GM18861 (cell line): ENCODE data around the gene ANTXR1.

Experiments
- ATAC-seq: cut with Tn5 transposase; IDR thresholded peaks from one replicate; pipeline ENCODE4 v1.9.1; 2021; ENCODE audit not compliant: unreplicated experiment

Gene ANTXR1

GRCh38 chr2:69177785-69178636 is 165.0 kb downstream of the ANTXR1 start:
- no peak for ATAC-seq

- ATAC-seq: no peak
Measured at GRCh38 chr2:69178756-69179155, 165.8 kb downstream of the ANTXR1 start.

- ATAC-seq: no peak
Measured at GRCh38 chr2:69180227-69180626, 167.2 kb downstream of the ANTXR1 start.

GRCh38 chr2:69180974-69181373 is 168.0 kb downstream of the ANTXR1 start:
- no peak for ATAC-seq

GRCh38 chr2:69181806-69182427 is 168.9 kb downstream of the ANTXR1 start:
- ATAC-seq: no peak

- ATAC-seq: no peak
Measured at GRCh38 chr2:69183659-69184058, 170.7 kb downstream of the ANTXR1 start.

GRCh38 chr2:69184224-69184623 is 171.2 kb downstream of the ANTXR1 start:
- ATAC-seq: no peak

GRCh38 chr2:69185807-69186206 is 172.8 kb downstream of the ANTXR1 start:
- no peak for ATAC-seq

- ATAC-seq: no peak
Measured at GRCh38 chr2:69186614-69187013, 173.6 kb downstream of the ANTXR1 start.

- ATAC-seq: no peak
Measured at GRCh38 chr2:69188182-69188900, 175.4 kb downstream of the ANTXR1 start.

GRCh38 chr2:69190743-69191404 is 177.9 kb downstream of the ANTXR1 start:
- ATAC-seq: no peak

GRCh38 chr2:69191634-69192033 is 178.7 kb downstream of the ANTXR1 start:
- no peak for ATAC-seq

GRCh38 chr2:69192176-69192945 is 179.4 kb downstream of the ANTXR1 start:
- no peak for ATAC-seq

- ATAC-seq: no peak
Measured at GRCh38 chr2:69195706-69196105, 182.7 kb downstream of the ANTXR1 start.

- ATAC-seq: no peak
Measured at GRCh38 chr2:69196327-69197117, 183.5 kb downstream of the ANTXR1 start.

GRCh38 chr2:69200107-69200520 is 187.1 kb downstream of the ANTXR1 start:
- no peak for ATAC-seq

- ATAC-seq: no peak
Measured at GRCh38 chr2:69201259-69201658, 188.3 kb downstream of the ANTXR1 start.

GRCh38 chr2:69202327-69202726 is 189.3 kb downstream of the ANTXR1 start:
- no peak for ATAC-seq

GRCh38 chr2:69203166-69203985 is 190.4 kb downstream of the ANTXR1 start:
- ATAC-seq: no peak
